H1 (cell line): ENCODE results near the gene MAGI2.

Experiments
- ATF2 ChIP-seq: IDR thresholded peaks from 2 replicates; pipeline ENCODE4 v1.6.1; 2012; ENCODE audit warnings: low read length, inconsistent platforms
- ATF3 ChIP-seq: IDR thresholded peaks from 2 replicates; pipeline ENCODE4 v1.6.1; 2011; ENCODE audit warnings: low read depth, mild to moderate bottlenecking, low read length; ENCODE audit not compliant: insufficient read depth
- BACH1 ChIP-seq: IDR thresholded peaks from 2 replicates; pipeline ENCODE4 v1.6.1; 2012; ENCODE audit warnings: low read length, improper control_type of control experiment
- CTCF ChIP-seq, 3 experiments: IDR thresholded peaks; 1 replicate in 2 of 3; 2 replicates in 1 of 3; pipeline versions ENCODE4 v1.5.1 to v1.6.1; 2011; ENCODE audit warnings: low read length in 3 of 3, mild to moderate bottlenecking in 3 of 3, inconsistent platforms in 2 of 3, low read depth in 1 of 3, moderate library complexity in 1 of 3; ENCODE audit not compliant: insufficient read depth in 1 of 3; ENCODE audit errors: control extremely low read depth in 1 of 3
- NRF1 ChIP-seq: IDR thresholded peaks from 2 replicates; pipeline ENCODE4 v1.6.1; 2011; ENCODE audit warnings: mild to moderate bottlenecking, low read depth, low read length, improper control_type of control experiment
- POLR2A ChIP-seq, 2 experiments: IDR thresholded peaks; 1 replicate in 1 of 2; 2 replicates in 1 of 2; pipeline ENCODE4 v1.6.1; 2011; ENCODE audit warnings: low read depth in 2 of 2, low read length in 2 of 2, mild to moderate bottlenecking in 2 of 2; ENCODE audit errors: control extremely low read depth in 1 of 2
- SP1 ChIP-seq: IDR thresholded peaks from 2 replicates; pipeline ENCODE4 v1.6.1; 2011; ENCODE audit warnings: low read depth, low read length
- TEAD4 ChIP-seq: IDR thresholded peaks from 2 replicates; pipeline ENCODE4 v1.6.1; 2012; ENCODE audit warnings: low read depth, low read length, inconsistent platforms, mixed read lengths
- YY1 ChIP-seq: IDR thresholded peaks from 2 replicates; pipeline ENCODE4 v1.6.1; 2011; ENCODE audit warnings: low read depth, mild to moderate bottlenecking, low read length
- TF ChIP-seq, protein P1 (sequence below): IDR thresholded peaks from 2 replicates; pipeline ENCODE4 v1.6.1; 2011; ENCODE audit warnings: low read length, improper control_type of control experiment

- no peak for TF ChIP-seq CTCF (IDR thresholded peaks at IDR 0.05; ENCODE audit: control extremely low read depth in 1 of 3, insufficient read depth in 1 of 3, low read depth in 1 of 3, low read length in 3 of 3)
- no peak for TF ChIP-seq NRF1
- TF ChIP-seq ATF3 = no peak
- TF ChIP-seq SP1 = no peak
- no peak for TF ChIP-seq POLR2A (IDR thresholded peaks at IDR 0.05; ENCODE audit: control extremely low read depth in 1 of 2, low read depth in 2 of 2, low read length in 2 of 2)
- no peak for TF ChIP-seq BACH1
- no peak for TF ChIP-seq ATF2
- TF ChIP-seq YY1 = no peak
- TF ChIP-seq TEAD4 = no peak
- TF ChIP-seq, protein P1, sequence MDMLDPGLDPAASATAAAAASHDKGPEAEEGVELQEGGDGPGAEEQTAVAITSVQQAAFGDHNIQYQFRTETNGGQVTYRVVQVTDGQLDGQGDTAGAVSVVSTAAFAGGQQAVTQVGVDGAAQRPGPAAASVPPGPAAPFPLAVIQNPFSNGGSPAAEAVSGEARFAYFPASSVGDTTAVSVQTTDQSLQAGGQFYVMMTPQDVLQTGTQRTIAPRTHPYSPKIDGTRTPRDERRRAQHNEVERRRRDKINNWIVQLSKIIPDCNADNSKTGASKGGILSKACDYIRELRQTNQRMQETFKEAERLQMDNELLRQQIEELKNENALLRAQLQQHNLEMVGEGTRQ = no peak
Measured at GRCh38 chr7:79185605-79186004, 267.9 kb downstream of the MAGI2 start.
